OCI-LY7 (cell line): Measurements from ENCODE around the gene MMP11. TPM values are rescaled to one million over a fixed set of nuclear protein-coding genes. Genes with fewer than 3 reads are reported as not detected.

Source experiments
- BruUV-seq: library from RNA; stranded (reverse); fragments of 400-500 nt; replicated peaks from 2 replicates; lab custom pipeline; 2021; lab: Mats Ljungman, UMichigan
- CTCF ChIA-PET: fragments of 300-600 bp; sonication (Branson Sonifier 250); formaldehyde crosslinking; loops from one replicate; lab custom pipeline; 2022; ENCODE audit warnings: antibody characterized with exemption; ENCODE audit not compliant: unreplicated experiment; lab: Charles Lee
- POLR2A ChIA-PET: fragments of 300-600 bp; sonication (Branson Sonifier 250); formaldehyde crosslinking; loops from one replicate; lab custom pipeline; 2022; ENCODE audit warnings: antibody characterized with exemption; lab: Charles Lee
- DNase-seq: peaks from one replicate; pipeline ENCODE4 v3.0.0-alpha.2; 2015; ENCODE audit warnings: low spot score
- H2AFZ ChIP-seq: fragments of 200-600 bp; sonication (generic), shearing (Covaris generic); 2 replicates; pipeline ENCODE4 v1.6.1; 2014; ENCODE audit warnings: mild to moderate bottlenecking, antibody characterized with exemption, low read length, moderate library complexity
- H3K27ac ChIP-seq: fragments of 200-600 bp; sonication (generic); 2 replicates; pipeline ENCODE4 v1.5.1; 2014; ENCODE audit warnings: mixed run types, low read depth, mild to moderate bottlenecking, moderate library complexity, low read length, inconsistent platforms; ENCODE audit not compliant: poor library complexity, severe bottlenecking
- H3K36me3 ChIP-seq: fragments of 200-600 bp; sonication (generic); 2 replicates; pipeline ENCODE4 v1.6.1; 2014; ENCODE audit warnings: mild to moderate bottlenecking, antibody characterized with exemption, low read length, moderate library complexity, mixed read lengths; ENCODE audit not compliant: insufficient read depth
- H3K4me1 ChIP-seq: fragments of 200-600 bp; sonication (generic); 2 replicates; pipeline ENCODE4 v1.5.1; 2014; ENCODE audit warnings: mild to moderate bottlenecking, low read length; ENCODE audit not compliant: insufficient read depth, poor library complexity, severe bottlenecking
- H3K4me2 ChIP-seq: fragments of 200-600 bp; sonication (generic); 2 replicates; pipeline ENCODE4 v1.6.1; 2014; ENCODE audit warnings: mild to moderate bottlenecking, low read length
- H3K4me3 ChIP-seq: fragments of 200-600 bp; sonication (generic); 2 replicates; pipeline ENCODE4 v1.5.1; 2014; ENCODE audit warnings: mild to moderate bottlenecking, low read depth, low read length; ENCODE audit not compliant: poor library complexity, severe bottlenecking
- H3K79me2 ChIP-seq: fragments of 200-600 bp; sonication (generic); 2 replicates; pipeline ENCODE4 v1.6.1; 2016; ENCODE audit warnings: low read depth, mild to moderate bottlenecking, low read length, moderate library complexity, mixed read lengths; ENCODE audit not compliant: insufficient read depth
- H3K9me2 ChIP-seq: fragments of 200-600 bp; sonication (generic); 2 replicates; pipeline ENCODE4 v1.6.1; 2016; ENCODE audit warnings: mild to moderate bottlenecking, low read length, mixed read lengths; ENCODE audit not compliant: insufficient read depth
- H3K9me3 ChIP-seq: fragments of 200-600 bp; sonication (generic); 2 replicates; pipeline ENCODE4 v1.6.1; 2014; ENCODE audit warnings: mild to moderate bottlenecking, mixed run types, low read length, mixed read lengths
- H4K20me1 ChIP-seq: fragments of 200-600 bp; sonication (generic); 2 replicates; pipeline ENCODE4 v1.6.1; 2014; ENCODE audit warnings: mild to moderate bottlenecking, antibody characterized with exemption, low read length, moderate library complexity, mixed read lengths; ENCODE audit not compliant: insufficient read depth
- EZH2phosphoT487 ChIP-seq: fragments of 200-600 bp; sonication (generic); IDR thresholded peaks from 2 replicates; pipeline ENCODE4 v1.6.1; 2018; ENCODE audit warnings: low read depth, borderline replicate concordance, mild to moderate bottlenecking, mixed run types, antibody characterized with exemption, low read length, moderate library complexity, mixed read lengths
- intact Hi-C: fragments of 100-400 bp; cut with micrococcal nuclease; formaldehyde crosslinking; loops from one replicate; pipeline ENCODE4 v1.10.0; 2022; ENCODE audit not compliant: unreplicated experiment
- total RNA-seq, 2 experiments: library from RNA; depleted of rRNA in 1 of 2; stranded (reverse); fragments of >200 nt in 1 of 2; shearing (Covaris generic) in 1 of 2; gene quantifications; 2 replicates each; pipeline ENCODE4 v1.2.3, GENCODE V29; 2014 to 2022
- TF ChIP-seq, protein P1 (sequence below): fragments of 200-600 bp; sonication (generic); conservative IDR thresholded peaks from 2 replicates; pipeline ENCODE4 v1.5.1; 2014; ENCODE audit warnings: mild to moderate bottlenecking, antibody characterized with exemption, low read length, moderate library complexity, mixed read lengths

Gene MMP11
- total RNA-seq, 2 experiments from 2014 or later, result 9.2 to 12.9 TPM

DNA sequence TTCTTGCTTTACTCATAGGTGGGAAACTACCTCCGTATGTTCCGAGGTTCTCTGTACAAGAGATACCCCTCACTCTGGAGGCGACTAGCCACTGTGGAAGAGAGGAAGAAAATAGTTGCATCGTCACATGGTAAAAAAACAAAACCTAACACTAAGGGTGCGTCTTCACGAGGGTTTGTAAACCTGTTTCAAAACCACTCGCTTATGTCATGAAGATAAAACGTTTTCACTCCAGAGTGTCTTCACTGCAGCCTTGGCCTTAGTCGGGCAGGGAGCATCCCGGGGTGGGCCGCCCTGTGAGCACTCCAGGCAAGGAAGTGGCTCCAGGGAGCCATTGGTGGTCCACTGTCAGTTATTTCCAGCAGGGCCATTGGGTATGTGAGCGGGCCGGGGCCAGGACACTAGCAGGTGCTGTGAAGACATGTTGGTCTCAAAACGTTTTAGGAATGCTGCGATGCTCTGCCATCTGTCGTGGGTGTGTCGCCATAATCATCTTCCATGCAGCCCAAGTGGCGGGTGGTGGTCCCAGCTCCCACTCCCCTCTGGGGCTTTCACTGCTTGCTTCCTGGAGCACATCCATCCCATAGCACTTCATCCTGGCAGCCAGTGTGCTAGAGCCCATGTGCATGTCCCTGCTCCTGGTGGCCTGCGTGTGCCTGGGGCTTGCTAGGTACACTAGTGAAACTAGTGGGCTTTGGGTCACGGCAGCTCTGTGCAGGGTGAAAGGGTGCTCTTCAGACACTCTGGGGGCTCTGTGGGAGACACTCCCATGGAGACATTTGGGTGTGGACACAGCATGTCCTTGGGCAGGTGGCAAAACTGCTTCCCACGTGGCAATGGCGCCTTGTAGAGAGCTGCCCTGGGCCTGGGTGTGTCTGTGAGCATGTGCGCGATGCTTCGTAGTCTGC is 19.3 kb downstream of the MMP11 start:
- no peak for DNase-seq
- no peaks in the 10 kb centered on the region for H3K9me3 ChIP-seq
- no peaks in the 10 kb centered on the region for H3K9me2 ChIP-seq
- TF ChIP-seq, protein P1, sequence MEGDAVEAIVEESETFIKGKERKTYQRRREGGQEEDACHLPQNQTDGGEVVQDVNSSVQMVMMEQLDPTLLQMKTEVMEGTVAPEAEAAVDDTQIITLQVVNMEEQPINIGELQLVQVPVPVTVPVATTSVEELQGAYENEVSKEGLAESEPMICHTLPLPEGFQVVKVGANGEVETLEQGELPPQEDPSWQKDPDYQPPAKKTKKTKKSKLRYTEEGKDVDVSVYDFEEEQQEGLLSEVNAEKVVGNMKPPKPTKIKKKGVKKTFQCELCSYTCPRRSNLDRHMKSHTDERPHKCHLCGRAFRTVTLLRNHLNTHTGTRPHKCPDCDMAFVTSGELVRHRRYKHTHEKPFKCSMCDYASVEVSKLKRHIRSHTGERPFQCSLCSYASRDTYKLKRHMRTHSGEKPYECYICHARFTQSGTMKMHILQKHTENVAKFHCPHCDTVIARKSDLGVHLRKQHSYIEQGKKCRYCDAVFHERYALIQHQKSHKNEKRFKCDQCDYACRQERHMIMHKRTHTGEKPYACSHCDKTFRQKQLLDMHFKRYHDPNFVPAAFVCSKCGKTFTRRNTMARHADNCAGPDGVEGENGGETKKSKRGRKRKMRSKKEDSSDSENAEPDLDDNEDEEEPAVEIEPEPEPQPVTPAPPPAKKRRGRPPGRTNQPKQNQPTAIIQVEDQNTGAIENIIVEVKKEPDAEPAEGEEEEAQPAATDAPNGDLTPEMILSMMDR, result no peak
- no peak for TF ChIP-seq EZH2phosphoT487
- peaks cover 30% of the 10 kb centered on the region for H3K4me1 ChIP-seq
- CTCF ChIA-PET, result interaction anchor here (0.5 kb wide), 1 partner anchor 7 kb away, joined by 3 read pairs; no protein-coding TSS in a partner anchor
- H3K4me2 ChIP-seq, result no peak overlapping the region
- peaks cover 90% of the 10 kb centered on the region for H3K36me3 ChIP-seq
- no TSS peak for BruUV-seq
- H4K20me1 ChIP-seq, result peaks cover 22% of the 10 kb centered on the region
- no peak overlapping the region for H3K4me3 ChIP-seq
- H3K79me2 ChIP-seq, result peaks cover 52% of the 10 kb centered on the region
- intact Hi-C loops, result no loop called here
- POLR2A ChIA-PET, result interaction anchor here (0.6 kb wide), 1 partner anchor 55 kb away, joined by 3 read pairs; no protein-coding TSS in a partner anchor
- H3K27ac ChIP-seq, result no peak overlapping the region
- no peak overlapping the region for H2AFZ ChIP-seq

DNA sequence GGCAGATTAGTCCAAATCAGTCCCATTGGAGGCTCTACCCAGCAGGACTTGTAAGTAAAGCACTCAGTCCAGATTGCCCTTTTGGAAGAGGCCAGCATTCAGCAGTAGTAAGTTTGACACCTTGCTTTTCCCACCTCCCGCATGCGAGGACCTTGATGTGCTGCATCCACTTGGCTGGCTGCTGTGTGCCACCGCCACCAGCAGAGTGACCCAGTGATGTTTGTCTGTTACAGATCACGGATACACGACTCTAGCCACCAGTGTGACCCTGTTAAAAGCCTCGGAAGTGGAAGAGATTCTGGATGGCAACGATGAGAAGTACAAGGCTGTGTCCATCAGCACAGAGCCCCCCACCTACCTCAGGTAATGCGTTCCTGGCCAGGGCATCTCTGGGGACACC is 20.7 kb downstream of the MMP11 start:
- ChIA-PET POLR2A (interaction anchor here (0.9 kb wide), 1 partner anchor 605 kb away, joined by 3 read pairs; no protein-coding TSS in a partner anchor), CTCF (no interaction called here)
- no peak overlapping the region for H3K27ac ChIP-seq
- no peak for DNase-seq
- TF ChIP-seq, protein P1, result no peak
- no peak for TF ChIP-seq EZH2phosphoT487
- BruUV-seq, result no TSS peak
- peaks cover 30% of the 10 kb centered on the region for H3K4me1 ChIP-seq
- no peaks in the 10 kb centered on the region for H3K9me2 ChIP-seq
- H4K20me1 ChIP-seq, result peaks cover 13% of the 10 kb centered on the region; the same call in 1 of the 2 replicates
- H3K4me3 ChIP-seq, result no peak overlapping the region
- no peak overlapping the region for H3K4me2 ChIP-seq
- H3K36me3 ChIP-seq, result peaks cover 95% of the 10 kb centered on the region
- no peak overlapping the region for H2AFZ ChIP-seq
- peaks cover 48% of the 10 kb centered on the region for H3K79me2 ChIP-seq
- H3K9me3 ChIP-seq, result 0 out of 2 replicates have a peak, but pooled peaks cover under 1% of the 10 kb centered on the region
- intact Hi-C loops, result no loop called here
